DMS 273 (cell line): ENCODE data around the gene CDH23.
A peak's percentile ranks its signal among the peaks of the same experiment; 100 is the strongest.
"Not testable (repeated sequence)": the region's sequence is repeated elsewhere in the genome, so short reads cannot be mapped to it uniquely, and the experiment has no call there.

Experiments
- DNase-seq: peaks from one replicate; lab custom pipeline; 2025; ENCODE audit not compliant: unreplicated experiment; lab: John Stamatoyannopoulos, UW

The CDH23 gene

GRCh38 chr10:71597821-71598498 lies 201.2 kb downstream of the CDH23 start:
- DNase-seq, result peak; percentile 59

- peak; percentile 85 for DNase-seq
Observed at GRCh38 chr10:71598621-71599055, 201.9 kb downstream of the CDH23 start.

- DNase-seq, result no peak
Observed at GRCh38 chr10:71599518-71599917, 202.8 kb downstream of the CDH23 start.

- not testable (repeated sequence) for DNase-seq
Observed at GRCh38 chr10:71600242-71600641, 203.5 kb downstream of the CDH23 start.

GRCh38 chr10:71600849-71601248 lies 204.1 kb downstream of the CDH23 start:
- no peak for DNase-seq

- DNase-seq, result no peak
Observed at GRCh38 chr10:71601273-71601672, 204.6 kb downstream of the CDH23 start.

GRCh38 chr10:71603150-71603549 lies 206.4 kb downstream of the CDH23 start:
- DNase-seq, result no peak

GRCh38 chr10:71603754-71604153 lies 207.0 kb downstream of the CDH23 start:
- no peak for DNase-seq

GRCh38 chr10:71604324-71605018 lies 207.8 kb downstream of the CDH23 start:
- peak; percentile 23 for DNase-seq

- no peak for DNase-seq
Observed at GRCh38 chr10:71605263-71605962, 208.7 kb downstream of the CDH23 start.

- DNase-seq, result peak; percentile 59
Observed at GRCh38 chr10:71606257-71607081, 209.7 kb downstream of the CDH23 start.

GRCh38 chr10:71607082-71607443 lies 210.3 kb downstream of the CDH23 start:
- DNase-seq, result no peak

- DNase-seq, result peak; percentile 79
Observed at GRCh38 chr10:71608819-71609768, 212.4 kb downstream of the CDH23 start.

- DNase-seq, result no peak
Observed at GRCh38 chr10:71610651-71611050, 213.9 kb downstream of the CDH23 start.

- no peak for DNase-seq
Observed at GRCh38 chr10:71611131-71611530, 214.4 kb downstream of the CDH23 start.

GRCh38 chr10:71611709-71612422 lies 215.1 kb downstream of the CDH23 start:
- no peak for DNase-seq

- no peak for DNase-seq
Observed at GRCh38 chr10:71613261-71613777, 216.6 kb downstream of the CDH23 start.

GRCh38 chr10:71613877-71614276 lies 217.2 kb downstream of the CDH23 start:
- DNase-seq, result no peak

- no peak for DNase-seq
Observed at GRCh38 chr10:71614946-71615345, 218.2 kb downstream of the CDH23 start.
